ENCODE measurements around the gene RNU6-8.
A peak's percentile ranks its signal among the peaks of the same experiment; 100 is the strongest.

RNU6-8 gene

GRCh38 chr14:32202491-32202997 lies 525 bp downstream of the RNU6-8 start:
- Histone ChIP-seq H2AK5ac (ENCODE audit: low read length, severe bottlenecking) (no peak overlapping the region), H3K18ac (ENCODE audit: low read depth in 1 of 2, low read length in 2 of 2) (no peak overlapping the region), H2BK120ac (ENCODE audit: low read depth, low read length) (no peak overlapping the region), H3K14ac (ENCODE audit: low read length in 2 of 2) (no peak overlapping the region), H3K4ac (ENCODE audit: low read depth in 1 of 2, low read length in 2 of 2) (no peak overlapping the region), H3K4me3 (ENCODE audit: insufficient read depth in 1 of 2, low read depth in 1 of 2, low read length in 2 of 2) (peak overlapping the region in 1 of 2 experiments; percentile 91), H2BK5ac (ENCODE audit: low read depth, low read length, poor library complexity, severe bottlenecking) (no peak overlapping the region), H3K4me1 (ENCODE audit: control insufficient read depth, insufficient read depth, low read depth, low read length) (peaks cover 5% of the 10 kb centered on the region), H4K8ac (ENCODE audit: low read length) (no peak overlapping the region), H3K79me1 (replicated peaks; ENCODE audit: low read length, poor library complexity, severe bottlenecking) (no peaks in the 10 kb centered on the region), H3K4me2 (ENCODE audit: low read length, poor library complexity, severe bottlenecking) (peak overlapping the region; percentile 80), H2AFZ (ENCODE audit: low read depth, low read length) (no peak overlapping the region), H3K23ac (ENCODE audit: low read length in 2 of 2) (no peak overlapping the region), H2BK12ac (ENCODE audit: low read length in 2 of 2) (no peak overlapping the region), H3K36me3 (ENCODE audit: control insufficient read depth in 1 of 2, insufficient read depth in 2 of 2, low read depth in 1 of 2, low read length in 2 of 2) (no peaks in the 10 kb centered on the region), H3K27me3 (ENCODE audit: control insufficient read depth in 1 of 2, insufficient read depth in 1 of 2, low read length in 2 of 2) (peaks cover 0 to 24% of the 10 kb centered on the region in 2 experiments), H3K27ac (ENCODE audit: low read length, poor library complexity, severe bottlenecking) (peak overlapping the region; percentile 50), H4K91ac (ENCODE audit: low read length) (no peak overlapping the region), H3K9me3 (ENCODE audit: control insufficient read depth, low read length) (no peaks in the 10 kb centered on the region), H3K9ac (ENCODE audit: low read length) (peak overlapping the region; percentile 97), H2BK15ac (ENCODE audit: low read depth, poor library complexity, severe bottlenecking) (no peak overlapping the region)
- 13% methylated on average over 8 of the region's 8 CpGs for WGBS
- DNase-seq = peak; percentile 68

GRCh38 chr14:32201816-32202490 lies 1.1 kb downstream of the RNU6-8 start, which contains the start of gene RNU6-7:
TSS of gene RNU6-7 (plus strand) at chr14:32202045.
- H2AFZ ChIP-seq (ENCODE audit: low read depth, low read length) = peak within 1 kb of the TSS; percentile 3
- peak within 1 kb of the TSS; percentile 50 for H3K27ac ChIP-seq (ENCODE audit: low read length, poor library complexity, severe bottlenecking)
- no peak within 1 kb of the TSS for H2BK12ac ChIP-seq (ENCODE audit: low read length in 2 of 2)
- H3K14ac ChIP-seq (ENCODE audit: low read length in 2 of 2) = no peak within 1 kb of the TSS
- H2BK120ac ChIP-seq (ENCODE audit: low read depth, low read length) = no peak within 1 kb of the TSS
- peak within 1 kb of the TSS; percentile 88 for H4K8ac ChIP-seq (ENCODE audit: low read length)
- peaks cover 5% of the 10 kb centered on the region for H3K4me1 ChIP-seq (ENCODE audit: control insufficient read depth, insufficient read depth, low read depth, low read length)
- H3K9ac ChIP-seq (ENCODE audit: low read length) = peak within 1 kb of the TSS; percentile 97
- no peak within 1 kb of the TSS for H4K91ac ChIP-seq (ENCODE audit: low read length)
- no peaks in the 10 kb centered on the region for H3K79me1 ChIP-seq (replicated peaks; ENCODE audit: low read length, poor library complexity, severe bottlenecking)
- H3K4me2 ChIP-seq (ENCODE audit: low read length, poor library complexity, severe bottlenecking) = peak within 1 kb of the TSS; percentile 80
- H3K23ac ChIP-seq (ENCODE audit: low read length in 2 of 2) = no peak within 1 kb of the TSS
- WGBS = 2% methylated on average over 40 of the region's 40 CpGs
- H3K4me3 ChIP-seq (ENCODE audit: insufficient read depth in 1 of 2, low read depth in 1 of 2, low read length in 2 of 2) = peak within 1 kb of the TSS; percentile 71 to 91
- peaks cover 0 to 18% of the 10 kb centered on the region in 2 experiments for H3K27me3 ChIP-seq (ENCODE audit: control insufficient read depth in 1 of 2, insufficient read depth in 1 of 2, low read length in 2 of 2)
- H3K4ac ChIP-seq (ENCODE audit: low read depth in 1 of 2, low read length in 2 of 2) = no peak within 1 kb of the TSS
- peak within 1 kb of the TSS; percentile 28 for H2BK15ac ChIP-seq (ENCODE audit: low read depth, poor library complexity, severe bottlenecking)
- no peaks in the 10 kb centered on the region for H3K36me3 ChIP-seq (ENCODE audit: control insufficient read depth in 1 of 2, insufficient read depth in 2 of 2, low read depth in 1 of 2, low read length in 2 of 2)
- H2BK5ac ChIP-seq (ENCODE audit: low read depth, low read length, poor library complexity, severe bottlenecking) = no peak within 1 kb of the TSS
- no peak within 1 kb of the TSS for H2AK5ac ChIP-seq (ENCODE audit: low read length, severe bottlenecking)
- no peak within 1 kb of the TSS for H3K18ac ChIP-seq (ENCODE audit: low read depth in 1 of 2, low read length in 2 of 2)
- H3K9me3 ChIP-seq (ENCODE audit: control insufficient read depth, low read length) = no peaks in the 10 kb centered on the region
- DNase-seq = peak; percentile 57

- no peak overlapping the region for H2BK5ac ChIP-seq (ENCODE audit: low read depth, low read length, poor library complexity, severe bottlenecking)
- H3K27me3 ChIP-seq (ENCODE audit: control insufficient read depth in 1 of 2, insufficient read depth in 1 of 2, low read length in 2 of 2) = peaks cover 0 to 13% of the 10 kb centered on the region in 2 experiments
- no peak overlapping the region for H3K4ac ChIP-seq (ENCODE audit: low read depth in 1 of 2, low read length in 2 of 2)
- H2BK120ac ChIP-seq (ENCODE audit: low read depth, low read length) = no peak overlapping the region
- no peak overlapping the region for H2AK5ac ChIP-seq (ENCODE audit: low read length, severe bottlenecking)
- H2AFZ ChIP-seq (ENCODE audit: low read depth, low read length) = peak overlapping the region; percentile 3
- no peak overlapping the region for H2BK12ac ChIP-seq (ENCODE audit: low read length in 2 of 2)
- H3K9me3 ChIP-seq (ENCODE audit: control insufficient read depth, low read length) = no peaks in the 10 kb centered on the region
- DNase-seq = peak; percentile 74
- H3K18ac ChIP-seq (ENCODE audit: low read depth in 1 of 2, low read length in 2 of 2) = no peak overlapping the region
- H4K91ac ChIP-seq (ENCODE audit: low read length) = no peak overlapping the region
- peak overlapping the region; percentile 97 for H3K9ac ChIP-seq (ENCODE audit: low read length)
- H4K8ac ChIP-seq (ENCODE audit: low read length) = peak overlapping the region; percentile 88
- no peaks in the 10 kb centered on the region for H3K36me3 ChIP-seq (ENCODE audit: control insufficient read depth in 1 of 2, insufficient read depth in 2 of 2, low read depth in 1 of 2, low read length in 2 of 2)
- H2BK15ac ChIP-seq (ENCODE audit: low read depth, poor library complexity, severe bottlenecking) = peak overlapping the region; percentile 28
- H3K27ac ChIP-seq (ENCODE audit: low read length, poor library complexity, severe bottlenecking) = peak overlapping the region; percentile 49
- H3K4me3 ChIP-seq (ENCODE audit: insufficient read depth in 1 of 2, low read depth in 1 of 2, low read length in 2 of 2) = peak overlapping the region; percentile 71 to 91
- under 1% methylated on average over 46 of the region's 46 CpGs for WGBS
- H3K4me1 ChIP-seq (ENCODE audit: control insufficient read depth, insufficient read depth, low read depth, low read length) = peaks cover 5% of the 10 kb centered on the region
- H3K4me2 ChIP-seq (ENCODE audit: low read length, poor library complexity, severe bottlenecking) = peak overlapping the region; percentile 80
- H3K79me1 ChIP-seq (replicated peaks; ENCODE audit: low read length, poor library complexity, severe bottlenecking) = no peaks in the 10 kb centered on the region
- no peak overlapping the region for H3K14ac ChIP-seq (ENCODE audit: low read length in 2 of 2)
- H3K23ac ChIP-seq (ENCODE audit: low read length in 2 of 2) = no peak overlapping the region
These were observed 1.8 kb downstream of the RNU6-8 start for GRCh38 chr14:32201193-32201815.
